ENCODE results near the gene NUDT3.

DNA sequence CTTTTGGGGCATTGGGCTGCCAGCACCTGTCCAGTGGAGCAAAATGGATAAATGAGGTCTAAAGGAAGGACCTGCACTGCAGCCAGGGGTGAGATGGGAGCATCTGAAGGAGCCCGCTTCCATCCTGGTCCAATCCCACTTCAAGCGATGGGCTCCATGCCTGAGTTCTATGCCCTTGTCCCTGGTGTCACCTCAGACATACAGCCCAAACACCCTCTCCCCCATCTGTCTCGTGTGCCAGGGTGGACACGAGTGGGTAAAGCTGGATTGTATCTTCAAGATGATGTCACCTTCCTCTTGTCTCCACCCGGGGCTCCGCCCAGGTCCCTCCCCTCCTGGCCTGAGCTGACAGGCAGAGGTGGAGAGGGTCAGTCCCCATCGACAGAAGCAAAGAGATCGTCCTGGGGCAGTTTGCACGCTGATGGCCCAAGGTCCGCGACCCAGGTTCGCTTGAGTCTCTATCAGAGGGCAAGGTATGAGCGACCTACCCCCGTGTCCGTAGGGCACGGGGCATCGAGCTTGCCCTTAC is 144.2 kb downstream of the NUDT3 start:
- TF ChIP-seq POLR2AphosphoS5 (IDR thresholded peaks at IDR 0.05) (no peak), POLR2A (IDR thresholded peaks at IDR 0.05) (no peak)
- TF ChIP-seq, protein P1, sequence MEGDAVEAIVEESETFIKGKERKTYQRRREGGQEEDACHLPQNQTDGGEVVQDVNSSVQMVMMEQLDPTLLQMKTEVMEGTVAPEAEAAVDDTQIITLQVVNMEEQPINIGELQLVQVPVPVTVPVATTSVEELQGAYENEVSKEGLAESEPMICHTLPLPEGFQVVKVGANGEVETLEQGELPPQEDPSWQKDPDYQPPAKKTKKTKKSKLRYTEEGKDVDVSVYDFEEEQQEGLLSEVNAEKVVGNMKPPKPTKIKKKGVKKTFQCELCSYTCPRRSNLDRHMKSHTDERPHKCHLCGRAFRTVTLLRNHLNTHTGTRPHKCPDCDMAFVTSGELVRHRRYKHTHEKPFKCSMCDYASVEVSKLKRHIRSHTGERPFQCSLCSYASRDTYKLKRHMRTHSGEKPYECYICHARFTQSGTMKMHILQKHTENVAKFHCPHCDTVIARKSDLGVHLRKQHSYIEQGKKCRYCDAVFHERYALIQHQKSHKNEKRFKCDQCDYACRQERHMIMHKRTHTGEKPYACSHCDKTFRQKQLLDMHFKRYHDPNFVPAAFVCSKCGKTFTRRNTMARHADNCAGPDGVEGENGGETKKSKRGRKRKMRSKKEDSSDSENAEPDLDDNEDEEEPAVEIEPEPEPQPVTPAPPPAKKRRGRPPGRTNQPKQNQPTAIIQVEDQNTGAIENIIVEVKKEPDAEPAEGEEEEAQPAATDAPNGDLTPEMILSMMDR (IDR thresholded peaks at IDR 0.05) = no peak
